Skeletal muscle cell (primary cell): ENCODE measurements around the gene TMEM256.
A peak's percentile ranks its signal among the peaks of the same experiment; 100 is the strongest.

ENCODE experiments used
- DNase-seq: peaks from one replicate; pipeline ENCODE4 v3.0.0-alpha.2; 2010; ENCODE audit warnings: low read depth
- H3K4me3 ChIP-seq: 2 replicates; pipeline ENCODE4 v1.5.1; 2011; ENCODE audit warnings: low read depth, mild to moderate bottlenecking, control low read depth, low read length, moderate library complexity

TMEM256 gene

GRCh38 chr17:7357381-7357780 is 46.5 kb downstream of the TMEM256 start:
- no peak for DNase-seq
- H3K4me3 ChIP-seq: no peak overlapping the region

GRCh38 chr17:7356756-7357155 is 47.1 kb downstream of the TMEM256 start:
- no peak for DNase-seq
- H3K4me3 ChIP-seq: no peak overlapping the region

DNA sequence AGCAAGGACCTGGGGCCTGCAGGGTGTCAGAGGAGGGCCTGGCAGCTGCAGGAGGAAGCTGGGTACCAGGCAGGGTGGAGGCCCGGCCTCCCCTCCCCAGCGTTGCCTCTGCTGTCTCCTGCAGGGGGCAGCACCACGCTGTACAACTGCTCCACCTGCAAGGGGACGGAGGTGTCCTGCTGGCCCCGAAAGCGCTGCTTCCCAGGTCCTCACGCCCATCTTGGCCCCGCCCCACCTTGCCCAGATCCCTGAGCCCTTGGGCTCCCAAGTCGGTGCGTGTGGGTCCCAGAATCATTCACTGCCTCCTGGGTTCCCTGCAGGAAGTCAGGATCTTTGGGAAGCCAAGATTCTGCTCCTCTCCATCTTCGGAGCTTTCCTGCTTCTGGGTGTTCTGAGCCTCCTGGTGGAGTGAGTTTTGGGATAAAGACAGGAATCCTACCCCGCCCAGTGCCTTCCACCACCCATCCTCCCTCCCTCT is 47.8 kb downstream of the TMEM256 start:
- H3K4me3 ChIP-seq: no peak overlapping the region
- DNase-seq: no peak

GRCh38 chr17:7355573-7355972 is 48.3 kb downstream of the TMEM256 start:
- no peak for DNase-seq
- H3K4me3 ChIP-seq: no peak overlapping the region

DNA sequence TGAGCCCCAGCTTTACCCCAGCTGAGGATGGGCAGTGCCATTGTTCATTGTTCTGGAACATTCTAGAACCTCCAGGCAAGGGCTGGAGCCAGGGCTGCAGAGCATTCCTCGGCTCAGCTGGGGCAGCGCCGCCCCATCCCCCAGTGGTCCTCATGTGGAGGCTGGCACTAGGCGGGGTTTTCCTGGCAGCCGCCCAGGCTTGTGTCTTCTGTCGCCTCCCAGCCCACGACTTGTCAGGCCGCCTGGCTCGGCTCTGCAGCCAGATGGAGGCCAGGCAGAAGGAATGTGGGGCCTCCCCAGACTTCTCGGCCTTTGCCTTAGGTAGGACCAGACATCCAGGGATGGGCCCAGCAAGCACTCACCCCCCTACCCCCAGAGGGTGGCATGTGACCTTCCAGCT is 48.8 kb downstream of the TMEM256 start, which contains the start of gene TMEM95:
Gene TMEM95 (plus strand): TSS at position 104 of the 400 bp plus-strand sequence. CDS start 49 bp downstream, at position 153.
- DNase-seq: no peak
- H3K4me3 ChIP-seq: peak within 1 kb of the TSS; percentile 8

GRCh38 chr17:7354262-7354843 is 49.5 kb downstream of the TMEM256 start:
- DNase-seq: peak; percentile 54

More at GRCh38 chr17:7354262-7354843, 49.5 kb downstream of the TMEM256 start:
- no peak overlapping the region for H3K4me3 ChIP-seq
